Large intestine (tissue), 3 donors: ENCODE measurements around the gene FANCC. TPM values are rescaled to one million over a fixed set of nuclear protein-coding genes. Genes with fewer than 3 reads are reported as not detected.
"Not testable (repeated sequence)": the region's sequence is repeated elsewhere in the genome, so short reads cannot be mapped to it uniquely, and the experiment has no call there.

Source experiments
- DNase-seq, 2 donors: peaks; one replicate each; pipeline versions ENCODE4 v3.0.0 to v3.0.0-alpha.2; 2013
- H3K27ac ChIP-seq: one replicate; pipeline ENCODE4 v1.5.1; 2013; ENCODE audit warnings: low read length
- H3K27me3 ChIP-seq: 2 replicates; pipeline ENCODE4 v1.6.1; 2013; ENCODE audit warnings: low read length; ENCODE audit not compliant: control insufficient read depth, insufficient read depth
- H3K36me3 ChIP-seq: 2 replicates; pipeline ENCODE4 v1.6.1; 2013; ENCODE audit warnings: low read length; ENCODE audit not compliant: control insufficient read depth, insufficient read depth
- H3K4me1 ChIP-seq: one replicate; pipeline ENCODE4 v1.6.1; 2013; ENCODE audit warnings: low read length; ENCODE audit not compliant: control insufficient read depth, insufficient read depth
- H3K4me3 ChIP-seq: one replicate; pipeline ENCODE4 v1.5.1; 2013; ENCODE audit warnings: low read length
- H3K9me3 ChIP-seq: one replicate; pipeline ENCODE4 v1.6.1; 2013; ENCODE audit warnings: mild to moderate bottlenecking, low read depth, low read length, moderate library complexity; ENCODE audit not compliant: control insufficient read depth
- WGBS: methylation state at CpG from one replicate; pipeline ENCODE4 v1.1.5; 2013; ENCODE audit warnings: low lambda C conversion rate; ENCODE audit not compliant: insufficient coverage; 5-methylcytosine and 5-hydroxymethylcytosine counted together
- polyA plus RNA-seq: library from polyadenylated mRNA; unstranded; fragments of 120-200 nt; gene quantifications from one replicate; pipeline ENCODE4 v1.2.1, GENCODE V29; 2013

Gene FANCC
- polyA plus RNA-seq, 1 donor = 19.9 TPM

- Histone ChIP-seq H3K27me3 (no peaks in the 10 kb centered on the region), H3K36me3 (no peaks in the 10 kb centered on the region), H3K4me1 (peaks cover 18% of the 10 kb centered on the region), H3K4me3 (no peak overlapping the region), H3K9me3 (no peaks in the 10 kb centered on the region), H3K27ac (no peak overlapping the region)
- WGBS = no CpG with 5 or more reads among the region's 3 CpGs
- no peak for DNase-seq
Measured at GRCh38 chr9:95311961-95312360, 5.5 kb downstream of the FANCC start.

GRCh38 chr9:95307538-95307937, 10.0 kb downstream of the FANCC start:
- peaks cover 13% of the 10 kb centered on the region for H3K4me1 ChIP-seq
- DNase-seq = peak; percentile 58 to 83
- no peaks in the 10 kb centered on the region for H3K9me3 ChIP-seq
- no peak overlapping the region for H3K4me3 ChIP-seq
- H3K36me3 ChIP-seq = no peaks in the 10 kb centered on the region
- H3K27me3 ChIP-seq = no peaks in the 10 kb centered on the region
- peak overlapping the region; percentile 56 for H3K27ac ChIP-seq

GRCh38 chr9:95306819-95307218, 10.7 kb downstream of the FANCC start:
- no peak for DNase-seq
- H3K4me3 ChIP-seq = no peak overlapping the region
- H3K27ac ChIP-seq = peak overlapping the region; percentile 56
- no peaks in the 10 kb centered on the region for H3K36me3 ChIP-seq
- no peaks in the 10 kb centered on the region for H3K27me3 ChIP-seq
- H3K9me3 ChIP-seq = no peaks in the 10 kb centered on the region
- 89% methylated on average over 3 of the region's 6 CpGs for WGBS
- H3K4me1 ChIP-seq = peaks cover 13% of the 10 kb centered on the region

GRCh38 chr9:95305770-95306492, 11.6 kb downstream of the FANCC start:
- no peaks in the 10 kb centered on the region for H3K27me3 ChIP-seq

GRCh38 chr9:95302479-95302878, 15.0 kb downstream of the FANCC start:
- WGBS = no CpG with 5 or more reads among the region's 5 CpGs
- DNase-seq = no peak
- H3K27me3 ChIP-seq = no peaks in the 10 kb centered on the region
- peaks cover 5% of the 10 kb centered on the region for H3K4me1 ChIP-seq
- H3K4me3 ChIP-seq = no peak overlapping the region
- no peak overlapping the region for H3K27ac ChIP-seq
- H3K9me3 ChIP-seq = no peaks in the 10 kb centered on the region
- no peaks in the 10 kb centered on the region for H3K36me3 ChIP-seq

More at GRCh38 chr9:95305770-95306492, 11.6 kb downstream of the FANCC start:
- Histone ChIP-seq H3K27ac (peak overlapping the region; percentile 56), H3K9me3 (no peaks in the 10 kb centered on the region), H3K4me1 (peaks cover 13% of the 10 kb centered on the region), H3K4me3 (no peak overlapping the region), H3K36me3 (no peaks in the 10 kb centered on the region)
- 80% methylated on average over 1 of the region's 3 CpGs for whole genome bisulfite sequencing
- DNase-seq = no peak

GRCh38 chr9:95297760-95298159, 19.7 kb downstream of the FANCC start:
- DNase-seq = no peak

GRCh38 chr9:95297316-95297715, 20.2 kb downstream of the FANCC start:
- Histone ChIP-seq H3K36me3 (no peaks in the 10 kb centered on the region), H3K9me3 (no peaks in the 10 kb centered on the region), H3K4me3 (no peak overlapping the region), H3K4me1 (peaks cover 9% of the 10 kb centered on the region), H3K27me3 (no peaks in the 10 kb centered on the region), H3K27ac (no peak overlapping the region)
- 90% methylated on average over 3 of the region's 3 CpGs for WGBS
- DNase-seq = no peak

More at GRCh38 chr9:95297760-95298159, 19.7 kb downstream of the FANCC start:
- WGBS = 100% methylated on average over 1 of the region's 1 CpG
- Histone ChIP-seq H3K4me3 (no peak overlapping the region), H3K27ac (no peak overlapping the region), H3K9me3 (no peaks in the 10 kb centered on the region), H3K4me1 (peaks cover 5% of the 10 kb centered on the region), H3K27me3 (no peaks in the 10 kb centered on the region), H3K36me3 (no peaks in the 10 kb centered on the region)

- Histone ChIP-seq H3K27ac (no peak overlapping the region), H3K9me3 (no peaks in the 10 kb centered on the region), H3K36me3 (no peaks in the 10 kb centered on the region), H3K4me3 (no peak overlapping the region), H3K4me1 (peaks cover 9% of the 10 kb centered on the region), H3K27me3 (no peaks in the 10 kb centered on the region)
- DNase-seq = no peak
- no CpG with 5 or more reads among the region's 1 CpG for WGBS
Measured at GRCh38 chr9:95296761-95297160, 20.7 kb downstream of the FANCC start.

GRCh38 chr9:95293296-95293695, 24.2 kb downstream of the FANCC start:
- H3K4me3 ChIP-seq, H3K27me3 ChIP-seq, H3K36me3 ChIP-seq, H3K4me1 ChIP-seq, H3K9me3 ChIP-seq: not testable (repeated sequence)
- peak in 1 of 2 donors; percentile 60 for DNase-seq
- H3K27ac ChIP-seq = peak overlapping the region; percentile 50
- WGBS = 40% methylated on average over 2 of the region's 6 CpGs

- Histone ChIP-seq H3K4me1 (peaks cover 9% of the 10 kb centered on the region), H3K9me3 (no peaks in the 10 kb centered on the region), H3K36me3 (no peaks in the 10 kb centered on the region), H3K27ac (no peak overlapping the region), H3K4me3 (no peak overlapping the region), H3K27me3 (no peaks in the 10 kb centered on the region)
- WGBS = no CpG with 5 or more reads among the region's 41 CpGs
- DNase-seq = no peak
Measured at GRCh38 chr9:95292226-95292625, 25.3 kb downstream of the FANCC start.

GRCh38 chr9:95286151-95286550, 31.4 kb downstream of the FANCC start:
- no peaks in the 10 kb centered on the region for H3K27me3 ChIP-seq
- H3K9me3 ChIP-seq = peaks cover 5% of the 10 kb centered on the region
- DNase-seq = no peak
- WGBS = 60% methylated on average over 2 of the region's 2 CpGs
- H3K4me3 ChIP-seq = no peak overlapping the region
- peaks cover 14% of the 10 kb centered on the region for H3K4me1 ChIP-seq
- H3K36me3 ChIP-seq = no peaks in the 10 kb centered on the region
- H3K27ac ChIP-seq = no peak overlapping the region
